Muscle layer of duodenum (tissue), 2 donors: ENCODE results near the gene FAM107B.

ENCODE experiments used
- H3K27ac ChIP-seq: one replicate; pipeline ENCODE4 v1.7.0; 2013; ENCODE audit warnings: mild to moderate bottlenecking, low read length
- H3K27me3 ChIP-seq: one replicate; pipeline ENCODE4 v1.7.0; 2013; ENCODE audit warnings: low read depth, mild to moderate bottlenecking, control low read depth, low read length
- H3K36me3 ChIP-seq, 2 donors: one replicate each; pipeline ENCODE4 v1.7.0; 2013; ENCODE audit warnings: low read length in 2 of 2, control low read depth in 1 of 2, mild to moderate bottlenecking in 1 of 2; ENCODE audit not compliant: insufficient read depth in 2 of 2, control insufficient read depth in 1 of 2
- H3K4me1 ChIP-seq, 2 donors: one replicate each; pipeline ENCODE4 v1.7.0; 2013; ENCODE audit warnings: low read length in 2 of 2, mild to moderate bottlenecking in 2 of 2, control low read depth in 1 of 2, moderate library complexity in 1 of 2; ENCODE audit not compliant: insufficient read depth in 2 of 2, control insufficient read depth in 1 of 2
- H3K4me3 ChIP-seq, 2 donors: one replicate each; pipeline ENCODE4 v1.7.0; 2013; ENCODE audit warnings: low read length in 2 of 2, low read depth in 1 of 2, mild to moderate bottlenecking in 1 of 2
- H3K9me3 ChIP-seq, 2 donors: one replicate each; pipeline ENCODE4 v1.7.0; 2013; ENCODE audit warnings: low read length in 2 of 2, control low read depth in 1 of 2, mild to moderate bottlenecking in 1 of 2; ENCODE audit not compliant: control insufficient read depth in 1 of 2
- donor health status: healthy.

Gene FAM107B

GRCh38 chr10:14617852-14618251, 156.8 kb downstream of the FAM107B start:
- H3K4me3 ChIP-seq: no peak overlapping the region
- no peaks in the 10 kb centered on the region for H3K36me3 ChIP-seq
- H3K27ac ChIP-seq: no peak overlapping the region
- no peaks in the 10 kb centered on the region for H3K27me3 ChIP-seq
- H3K4me1 ChIP-seq: peaks cover 0 to 6% of the 10 kb centered on the region in 2 donors
- H3K9me3 ChIP-seq: no peaks in the 10 kb centered on the region

- Histone ChIP-seq H3K4me3 (no peak overlapping the region), H3K27ac (no peak overlapping the region), H3K9me3 (no peaks in the 10 kb centered on the region), H3K27me3 (no peaks in the 10 kb centered on the region), H3K4me1 (peaks cover 0 to 6% of the 10 kb centered on the region in 2 donors), H3K36me3 (no peaks in the 10 kb centered on the region)
These were observed 157.6 kb downstream of the FAM107B start for GRCh38 chr10:14616955-14617730.

GRCh38 chr10:14616465-14616864, 158.2 kb downstream of the FAM107B start:
- no peaks in the 10 kb centered on the region for H3K9me3 ChIP-seq
- peaks cover 0 to 6% of the 10 kb centered on the region in 2 donors for H3K4me1 ChIP-seq
- no peak overlapping the region for H3K4me3 ChIP-seq
- H3K27ac ChIP-seq: no peak overlapping the region
- no peaks in the 10 kb centered on the region for H3K36me3 ChIP-seq
- H3K27me3 ChIP-seq: no peaks in the 10 kb centered on the region

GRCh38 chr10:14613588-14613920, 161.1 kb downstream of the FAM107B start:
- Histone ChIP-seq H3K27me3 (no peaks in the 10 kb centered on the region), H3K9me3 (no peaks in the 10 kb centered on the region), H3K4me1 (peaks cover 0 to 6% of the 10 kb centered on the region in 2 donors), H3K4me3 (no peak overlapping the region), H3K36me3 (no peaks in the 10 kb centered on the region), H3K27ac (no peak overlapping the region)

GRCh38 chr10:14612873-14613587, 161.7 kb downstream of the FAM107B start:
- H3K4me3 ChIP-seq: no peak overlapping the region
- H3K9me3 ChIP-seq: no peaks in the 10 kb centered on the region
- no peak overlapping the region for H3K27ac ChIP-seq
- H3K4me1 ChIP-seq: peaks cover 0 to 6% of the 10 kb centered on the region in 2 donors
- no peaks in the 10 kb centered on the region for H3K27me3 ChIP-seq
- H3K36me3 ChIP-seq: no peaks in the 10 kb centered on the region

- Histone ChIP-seq H3K27ac (peak overlapping the region; percentile 9), H3K36me3 (no peaks in the 10 kb centered on the region), H3K4me1 (peaks cover 0 to 5% of the 10 kb centered on the region in 2 donors), H3K27me3 (no peaks in the 10 kb centered on the region), H3K4me3 (no peak overlapping the region), H3K9me3 (no peaks in the 10 kb centered on the region)
These were observed 162.6 kb downstream of the FAM107B start for GRCh38 chr10:14611968-14612693.

- Histone ChIP-seq H3K4me1 (peaks cover 0 to 8% of the 10 kb centered on the region in 2 donors), H3K36me3 (no peaks in the 10 kb centered on the region), H3K27ac (no peak overlapping the region), H3K9me3 (no peaks in the 10 kb centered on the region), H3K27me3 (no peaks in the 10 kb centered on the region), H3K4me3 (no peak overlapping the region)
These were observed 165.5 kb downstream of the FAM107B start for GRCh38 chr10:14609178-14609577.

GRCh38 chr10:14608381-14609001, 166.2 kb downstream of the FAM107B start:
- Histone ChIP-seq H3K4me1 (peaks cover 0 to 8% of the 10 kb centered on the region in 2 donors), H3K27ac (no peak overlapping the region), H3K36me3 (no peaks in the 10 kb centered on the region), H3K9me3 (no peaks in the 10 kb centered on the region), H3K4me3 (no peak overlapping the region), H3K27me3 (no peaks in the 10 kb centered on the region)

GRCh38 chr10:14606633-14607032, 168.1 kb downstream of the FAM107B start:
- H3K9me3 ChIP-seq: no peaks in the 10 kb centered on the region
- no peak overlapping the region for H3K4me3 ChIP-seq
- no peaks in the 10 kb centered on the region for H3K36me3 ChIP-seq
- H3K27me3 ChIP-seq: no peaks in the 10 kb centered on the region
- no peak overlapping the region for H3K27ac ChIP-seq
- H3K4me1 ChIP-seq: peaks cover 10 to 19% of the 10 kb centered on the region in 2 donors

- H3K27ac ChIP-seq: peak overlapping the region; percentile 86
- peak overlapping the region; percentile 59 to 74 for H3K4me3 ChIP-seq
- H3K4me1 ChIP-seq: peaks cover 15 to 23% of the 10 kb centered on the region in 2 donors
- H3K27me3 ChIP-seq: no peaks in the 10 kb centered on the region
- no peaks in the 10 kb centered on the region for H3K9me3 ChIP-seq
- no peaks in the 10 kb centered on the region for H3K36me3 ChIP-seq
These were observed 169.3 kb downstream of the FAM107B start for GRCh38 chr10:14605231-14605925.
